Hepatocyte (in vitro differentiated cells): ENCODE data around the gene LPP. TPM values are rescaled to one million over a fixed set of nuclear protein-coding genes. Genes with fewer than 3 reads are reported as not detected.
A peak's percentile ranks its signal among the peaks of the same experiment; 100 is the strongest.

Experiments used
- DNase-seq: peaks from one replicate; pipeline ENCODE4 v3.0.0-alpha.2; 2016; ENCODE audit warnings: low spot score
- H2AFZ ChIP-seq: fragments of 200-600 bp; sonication (generic); 2 replicates; pipeline ENCODE4 v1.6.0; 2016; ENCODE audit warnings: antibody characterized with exemption, mild to moderate bottlenecking
- H3K27ac ChIP-seq: fragments of 200-600 bp; sonication (generic); 2 replicates; pipeline ENCODE4 v1.5.1; 2016; ENCODE audit warnings: mild to moderate bottlenecking
- H3K27me3 ChIP-seq: fragments of 200-600 bp; sonication (generic); 2 replicates; pipeline ENCODE4 v1.6.1; 2016
- H3K36me3 ChIP-seq: fragments of 200-600 bp; sonication (generic); replicated peaks from 2 replicates; pipeline ENCODE4 v1.5.1; 2016; ENCODE audit warnings: low read depth; ENCODE audit not compliant: insufficient read depth
- H3K4me1 ChIP-seq: fragments of 200-600 bp; sonication (generic); 2 replicates; pipeline ENCODE4 v1.5.1; 2016; ENCODE audit warnings: mild to moderate bottlenecking, moderate library complexity; ENCODE audit not compliant: insufficient read depth
- H3K4me2 ChIP-seq: fragments of 200-600 bp; sonication (generic); 2 replicates; pipeline ENCODE4 v1.6.0; 2016
- H3K4me3 ChIP-seq: fragments of 200-600 bp; sonication (generic); 2 replicates; pipeline ENCODE4 v1.5.1; 2016; ENCODE audit warnings: mild to moderate bottlenecking
- H3K79me2 ChIP-seq: fragments of 200-600 bp; sonication (generic); 2 replicates; pipeline ENCODE4 v1.6.0; 2017; ENCODE audit warnings: mild to moderate bottlenecking
- H3K9me2 ChIP-seq: fragments of 200-600 bp; sonication (generic); replicated peaks from 2 replicates; pipeline ENCODE4 v1.6.0; 2017; ENCODE audit warnings: mild to moderate bottlenecking; ENCODE audit not compliant: insufficient read depth
- H3K9me3 ChIP-seq: fragments of 200-600 bp; sonication (generic); 2 replicates; pipeline ENCODE4 v1.5.1; 2016; ENCODE audit warnings: low read depth, mild to moderate bottlenecking
- H4K20me1 ChIP-seq: fragments of 200-600 bp; sonication (generic); 2 replicates; pipeline ENCODE4 v1.6.0; 2016; ENCODE audit warnings: mild to moderate bottlenecking; ENCODE audit not compliant: insufficient read depth, poor library complexity, severe bottlenecking
- EZH2 ChIP-seq: fragments of 200-600 bp; sonication (generic); IDR thresholded peaks from 2 replicates; pipeline ENCODE4 v1.6.1; 2016; ENCODE audit warnings: antibody characterized with exemption, mild to moderate bottlenecking, borderline replicate concordance
- EZH2phosphoT487 ChIP-seq: fragments of 200-600 bp; sonication (generic); IDR thresholded peaks from one replicate; pipeline ENCODE4 v1.6.1; 2018; ENCODE audit warnings: antibody characterized with exemption, mild to moderate bottlenecking, low read depth, moderate library complexity; ENCODE audit not compliant: unreplicated experiment, severe bottlenecking
- whole genome bisulfite sequencing: methylation state at CpG from one replicate; pipeline ENCODE4 v1.1.6; 2016; ENCODE audit warnings: low lambda C conversion rate; ENCODE audit errors: missing lambda C conversion rate; 5-methylcytosine and 5-hydroxymethylcytosine counted together
- polyA plus RNA-seq: library from polyadenylated mRNA; unstranded; fragments of >200 nt; fragmentation: Nextera tagmentation; extraction: Ambion mirVana; gene quantifications from 2 replicates; pipeline ENCODE4 v1.2.1, GENCODE V29; 2016
- total RNA-seq: library from RNA; depleted of rRNA; stranded (reverse); fragments of >200 nt; gene quantifications from 2 replicates; pipeline ENCODE4 v1.2.3, GENCODE V29; 2014
- TF ChIP-seq, protein P1 (sequence below): fragments of 200-600 bp; sonication (generic); IDR thresholded peaks from 2 replicates; pipeline ENCODE4 v1.5.1; 2016; ENCODE audit warnings: antibody characterized with exemption, mild to moderate bottlenecking; ENCODE audit not compliant: poor library complexity

LPP gene
- total and polyA plus RNA-seq, 2 experiments from 2014 or later, result 53.2 to 73.8 TPM

DNA sequence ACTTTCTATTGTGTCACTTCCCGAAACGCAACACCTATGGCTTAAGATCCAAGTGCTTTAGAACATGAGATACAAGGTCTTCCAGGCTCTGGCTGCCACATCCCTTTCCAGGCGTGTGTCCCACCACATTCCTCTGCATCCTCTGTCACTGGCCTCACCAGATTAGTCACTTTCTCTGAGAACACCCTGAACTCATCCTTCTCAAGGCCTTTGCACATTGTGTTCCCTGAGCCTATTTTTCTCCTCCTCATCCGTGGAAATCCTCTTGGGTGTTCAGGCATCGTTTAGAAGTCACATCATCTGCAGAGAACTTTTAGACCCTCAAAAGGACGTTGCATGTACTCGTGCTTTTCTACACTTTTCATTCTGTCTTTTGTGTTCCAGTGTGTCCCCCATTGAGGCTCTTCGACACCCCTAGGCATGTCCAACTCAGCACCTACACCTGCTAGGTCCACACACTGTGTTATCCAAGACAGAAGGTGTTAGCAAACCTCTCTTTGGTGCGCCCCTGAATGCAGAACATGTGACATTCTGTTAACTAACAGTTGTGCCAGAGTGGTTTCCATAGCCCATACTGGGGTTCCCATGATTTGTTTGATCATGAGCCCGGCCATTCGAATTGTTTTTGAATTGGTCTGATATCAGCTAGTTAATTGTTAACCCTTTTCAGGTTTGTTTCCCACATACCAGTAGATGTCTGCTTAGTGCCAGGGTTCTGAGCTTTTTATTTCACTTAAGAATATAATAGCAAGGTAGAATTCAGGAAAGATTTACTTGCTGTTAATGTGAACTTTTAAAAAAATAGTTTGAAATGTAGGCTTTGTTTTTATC, 67.2 kb downstream of the LPP start:
- Histone ChIP-seq H3K4me2 (no peak overlapping the region), H3K27me3 (no peaks in the 10 kb centered on the region), H2AFZ (no peak overlapping the region), H3K9me3 (no peaks in the 10 kb centered on the region), H3K27ac (peak overlapping the region; percentile 73), H3K4me1 (peaks cover 53% of the 10 kb centered on the region), H3K4me3 (no peak overlapping the region), H3K36me3 (no peaks in the 10 kb centered on the region), H3K79me2 (peaks cover 86% of the 10 kb centered on the region), H4K20me1 (no peaks in the 10 kb centered on the region), H3K9me2 (no peaks in the 10 kb centered on the region)
- WGBS, result 82% methylated on average over 11 of the region's 11 CpGs
- TF ChIP-seq EZH2phosphoT487, result no peak
- TF ChIP-seq EZH2, result no peak
- TF ChIP-seq, protein P1, sequence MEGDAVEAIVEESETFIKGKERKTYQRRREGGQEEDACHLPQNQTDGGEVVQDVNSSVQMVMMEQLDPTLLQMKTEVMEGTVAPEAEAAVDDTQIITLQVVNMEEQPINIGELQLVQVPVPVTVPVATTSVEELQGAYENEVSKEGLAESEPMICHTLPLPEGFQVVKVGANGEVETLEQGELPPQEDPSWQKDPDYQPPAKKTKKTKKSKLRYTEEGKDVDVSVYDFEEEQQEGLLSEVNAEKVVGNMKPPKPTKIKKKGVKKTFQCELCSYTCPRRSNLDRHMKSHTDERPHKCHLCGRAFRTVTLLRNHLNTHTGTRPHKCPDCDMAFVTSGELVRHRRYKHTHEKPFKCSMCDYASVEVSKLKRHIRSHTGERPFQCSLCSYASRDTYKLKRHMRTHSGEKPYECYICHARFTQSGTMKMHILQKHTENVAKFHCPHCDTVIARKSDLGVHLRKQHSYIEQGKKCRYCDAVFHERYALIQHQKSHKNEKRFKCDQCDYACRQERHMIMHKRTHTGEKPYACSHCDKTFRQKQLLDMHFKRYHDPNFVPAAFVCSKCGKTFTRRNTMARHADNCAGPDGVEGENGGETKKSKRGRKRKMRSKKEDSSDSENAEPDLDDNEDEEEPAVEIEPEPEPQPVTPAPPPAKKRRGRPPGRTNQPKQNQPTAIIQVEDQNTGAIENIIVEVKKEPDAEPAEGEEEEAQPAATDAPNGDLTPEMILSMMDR, result no peak
- DNase-seq, result no peak

DNA sequence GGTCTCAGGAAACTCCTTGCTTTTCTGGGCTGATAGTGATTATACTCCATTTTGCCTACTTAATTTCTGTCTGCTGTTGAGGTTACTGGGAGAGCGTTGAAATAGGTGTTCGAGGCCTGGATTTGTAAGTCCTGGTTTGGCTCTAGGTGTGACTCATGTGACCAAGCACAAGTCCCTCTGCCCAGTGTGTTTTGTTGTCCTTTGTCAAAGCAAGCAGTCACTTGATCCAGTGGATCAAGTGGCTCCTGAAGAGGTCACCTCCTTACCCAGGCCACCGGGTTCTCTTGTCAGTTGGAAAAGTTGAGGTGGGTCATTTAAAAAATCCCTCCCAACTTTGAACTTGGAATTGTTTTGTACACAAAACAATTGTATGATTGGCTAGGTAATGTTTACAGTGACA, 70.0 kb downstream of the LPP start:
- Histone ChIP-seq H3K9me3 (no peaks in the 10 kb centered on the region), H4K20me1 (no peaks in the 10 kb centered on the region), H3K4me1 (peaks cover 42% of the 10 kb centered on the region), H3K27ac (no peak overlapping the region), H3K4me3 (no peak overlapping the region), H3K27me3 (no peaks in the 10 kb centered on the region), H3K4me2 (no peak overlapping the region), H3K79me2 (peaks cover 94% of the 10 kb centered on the region), H3K36me3 (no peaks in the 10 kb centered on the region), H2AFZ (no peak overlapping the region), H3K9me2 (no peaks in the 10 kb centered on the region)
- WGBS, result 91% methylated on average over 3 of the region's 3 CpGs
- DNase-seq, result no peak
- no peak for TF ChIP-seq EZH2phosphoT487
- TF ChIP-seq, protein P1, result no peak
- no peak for TF ChIP-seq EZH2

DNA sequence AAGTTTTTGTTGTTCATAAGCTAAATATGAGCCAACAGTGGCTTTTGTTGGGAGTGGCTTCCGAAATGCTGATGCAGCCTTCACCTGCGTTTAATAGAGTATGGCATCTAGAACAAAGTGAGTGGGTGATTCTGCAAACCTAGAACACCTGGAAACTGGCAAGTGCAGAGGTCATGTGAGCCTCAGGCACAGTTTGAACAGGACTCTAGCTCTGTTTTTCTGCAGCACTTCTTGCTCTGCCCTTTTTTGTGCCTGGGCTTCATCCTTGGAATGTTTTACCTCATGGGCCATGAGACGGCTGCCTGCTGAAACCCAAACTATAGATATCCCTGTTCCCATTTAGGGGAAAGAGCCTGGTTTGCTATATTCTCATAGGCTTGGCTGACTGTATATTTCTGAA, 73.5 kb downstream of the LPP start:
- Histone ChIP-seq H4K20me1 (no peaks in the 10 kb centered on the region), H3K27ac (no peak overlapping the region), H3K79me2 (peaks cover 98% of the 10 kb centered on the region), H3K4me3 (no peak overlapping the region), H3K9me2 (no peaks in the 10 kb centered on the region), H3K4me2 (no peak overlapping the region), H2AFZ (no peak overlapping the region), H3K4me1 (peaks cover 15% of the 10 kb centered on the region), H3K9me3 (no peaks in the 10 kb centered on the region), H3K27me3 (no peaks in the 10 kb centered on the region), H3K36me3 (no peaks in the 10 kb centered on the region)
- TF ChIP-seq, protein P1, result no peak
- no peak for TF ChIP-seq EZH2
- no peak for TF ChIP-seq EZH2phosphoT487
- no peak for DNase-seq
- WGBS, result 85% methylated on average over 3 of the region's 3 CpGs
